NCI-H128 (cell line): ENCODE results near the gene POLE2.
"Not testable (repeated sequence)": the region's sequence is repeated elsewhere in the genome, so short reads cannot be mapped to it uniquely, and the experiment has no call there.

Experiments used
- DNase-seq: peaks from one replicate; lab custom pipeline; 2025; ENCODE audit not compliant: unreplicated experiment; lab: John Stamatoyannopoulos, UW

POLE2 gene

DNA sequence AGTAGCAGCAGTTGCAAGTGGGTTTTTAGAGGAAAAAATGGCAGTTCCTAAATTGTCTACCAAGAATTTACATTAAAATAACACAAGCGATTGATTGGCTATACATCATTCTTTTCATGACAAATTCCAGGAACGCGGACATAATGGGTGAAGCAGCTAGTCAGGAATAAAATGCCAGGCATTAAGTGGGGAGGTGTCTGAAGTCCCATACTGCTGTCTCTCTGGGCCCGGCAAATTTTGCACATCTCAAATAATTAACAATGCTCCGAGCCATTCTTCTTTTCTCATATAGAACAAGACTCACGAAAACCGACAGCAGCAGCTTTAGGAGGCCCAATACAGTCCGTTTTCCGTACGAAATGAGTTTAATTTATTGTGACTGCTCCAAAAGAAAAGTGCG, 68.3 kb downstream of the POLE2 start:
- no peak for DNase-seq

DNA sequence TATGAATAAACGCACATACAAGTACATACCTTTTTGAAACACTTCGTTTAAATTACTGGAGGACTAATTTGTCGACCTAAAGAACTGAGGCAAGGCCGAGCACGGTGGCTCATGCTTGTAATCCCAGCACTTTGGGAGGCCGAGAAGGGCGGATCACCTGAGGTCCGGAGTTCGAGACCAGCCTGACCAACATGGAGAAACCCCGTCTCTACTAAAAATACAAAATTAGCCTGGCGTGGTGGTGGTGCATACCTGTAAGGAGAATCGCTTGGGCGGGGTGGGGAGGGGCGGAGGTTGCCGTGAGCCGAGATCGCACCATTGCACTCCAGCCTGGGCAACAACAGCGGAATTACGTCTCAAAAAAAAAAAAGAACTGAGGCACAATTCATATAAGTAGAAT, 68.7 kb downstream of the POLE2 start:
- DNase-seq, result not testable (repeated sequence)

DNA sequence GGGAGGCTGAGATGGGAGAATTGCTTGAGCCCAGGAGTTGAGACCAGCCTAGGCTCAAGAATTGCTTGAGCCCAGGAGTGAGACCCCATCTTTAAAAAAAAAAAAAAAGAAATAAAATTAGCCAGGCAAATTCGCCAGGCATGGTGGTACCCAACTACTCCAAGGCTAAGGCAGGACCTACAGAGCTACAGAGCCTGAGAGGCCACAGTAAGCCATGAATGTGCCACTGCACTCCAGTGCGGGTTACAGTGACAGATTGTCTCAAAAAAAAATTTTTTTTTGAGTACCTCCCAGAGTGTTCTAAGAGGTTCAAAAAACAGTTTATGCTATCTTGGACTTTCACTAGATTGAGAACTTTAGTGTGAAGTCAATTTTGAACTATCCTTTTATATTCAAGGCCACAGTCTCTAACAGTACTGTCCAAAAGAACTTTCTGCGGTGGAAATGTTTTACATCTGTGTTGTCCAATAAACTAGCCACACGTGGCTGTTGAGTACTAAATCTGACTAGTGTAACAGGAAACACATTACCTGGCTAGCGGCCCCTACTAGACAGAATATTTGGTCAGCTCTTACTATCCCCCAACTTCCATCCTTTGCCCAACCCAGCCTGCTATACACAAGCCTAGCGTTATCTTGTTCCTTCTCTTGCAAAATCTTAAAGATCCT, 70.0 kb downstream of the POLE2 start:
- no peak for DNase-seq

DNA sequence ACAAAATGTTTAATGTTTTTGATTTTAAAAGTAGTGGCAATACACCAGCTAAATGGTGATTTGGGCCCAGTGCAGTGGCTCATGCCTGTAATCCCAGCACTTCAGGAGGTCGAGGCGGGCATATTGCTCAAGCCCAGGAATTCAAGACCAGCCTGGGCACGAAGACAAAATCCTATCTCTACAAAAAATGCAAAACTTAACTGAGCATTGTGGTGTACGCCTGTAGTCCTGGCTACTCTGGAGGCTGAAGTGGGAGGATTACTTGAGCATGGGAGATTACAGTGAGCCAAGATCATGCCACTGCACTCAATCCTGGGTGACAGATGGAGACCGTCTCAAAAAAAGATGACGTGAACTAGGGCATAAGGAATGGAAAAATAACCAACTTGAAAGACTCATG, 72.2 kb downstream of the POLE2 start:
- DNase-seq, result no peak

DNA sequence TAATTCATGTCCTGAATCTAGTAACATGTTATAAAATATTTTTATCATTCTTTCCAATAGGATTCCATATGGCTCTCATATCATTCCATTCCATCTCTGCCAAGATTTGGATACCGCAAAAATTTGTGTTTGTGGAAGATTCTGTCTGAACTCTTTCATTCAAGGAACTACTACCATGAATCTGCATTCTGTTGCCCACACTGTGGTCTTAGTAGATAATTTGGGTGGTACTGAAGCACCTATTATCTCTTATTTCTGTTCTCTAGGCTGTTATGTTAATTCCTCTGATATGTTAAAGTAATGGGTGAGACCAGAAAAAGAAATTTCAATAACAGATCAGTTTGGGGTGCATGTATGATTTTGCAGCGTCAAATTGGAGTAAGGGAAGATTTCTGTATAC, 73.8 kb downstream of the POLE2 start:
- DNase-seq, result no peak

DNA sequence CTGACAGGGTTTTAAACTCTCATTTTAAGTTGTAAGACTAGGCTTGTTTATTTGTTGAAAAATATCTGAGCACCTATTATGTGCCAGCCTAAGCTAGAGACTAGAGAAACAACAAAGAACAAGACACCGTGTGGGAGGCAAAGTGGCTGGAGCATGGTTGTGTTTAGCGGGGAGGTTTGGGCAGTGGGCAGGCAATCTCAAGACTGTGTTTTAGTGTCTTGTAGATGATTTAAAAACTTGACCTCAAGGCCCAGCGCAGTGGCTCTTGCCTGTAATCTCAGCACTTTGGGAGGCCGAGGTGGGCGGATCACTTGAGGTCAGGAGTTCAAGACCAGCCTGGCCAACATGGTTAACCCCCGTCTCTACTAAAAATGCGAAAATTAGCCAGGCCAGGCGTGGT, 75.3 kb downstream of the POLE2 start:
- no peak for DNase-seq

DNA sequence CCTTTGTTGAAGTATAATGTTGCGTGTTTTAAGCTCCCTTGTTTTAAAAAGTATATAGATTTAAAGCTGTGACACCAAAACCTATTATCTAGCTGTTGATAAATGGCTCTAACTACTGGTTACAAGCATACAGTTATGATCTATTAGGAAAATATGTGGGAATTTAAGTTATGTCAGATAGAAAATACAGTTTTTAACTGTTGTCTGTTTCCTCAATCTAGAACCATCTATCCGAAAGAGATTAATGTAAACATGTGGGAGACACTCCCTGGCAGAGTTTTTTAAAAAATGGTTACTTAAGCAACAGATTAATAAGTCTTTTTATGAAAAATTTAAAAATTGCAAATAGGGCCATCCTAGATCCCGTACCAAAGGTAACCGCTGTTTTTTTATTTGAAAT, 75.8 kb downstream of the POLE2 start:
- no peak for DNase-seq

DNA sequence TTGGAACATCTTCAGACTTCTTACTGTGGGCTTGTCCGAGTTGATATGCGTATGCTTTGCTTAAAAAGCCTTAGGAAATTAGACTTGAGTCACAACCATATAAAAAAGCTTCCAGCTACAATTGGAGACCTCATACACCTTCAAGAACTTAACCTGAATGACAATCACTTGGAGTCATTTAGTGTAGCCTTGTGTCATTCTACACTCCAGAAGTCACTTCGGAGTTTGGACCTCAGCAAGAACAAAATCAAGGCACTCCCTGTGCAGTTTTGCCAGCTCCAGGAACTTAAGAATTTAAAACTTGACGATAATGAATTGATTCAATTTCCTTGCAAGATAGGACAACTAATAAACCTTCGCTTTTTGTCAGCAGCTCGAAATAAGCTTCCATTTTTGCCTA, 80.4 kb downstream of the POLE2 start:
- DNase-seq, result no peak

DNA sequence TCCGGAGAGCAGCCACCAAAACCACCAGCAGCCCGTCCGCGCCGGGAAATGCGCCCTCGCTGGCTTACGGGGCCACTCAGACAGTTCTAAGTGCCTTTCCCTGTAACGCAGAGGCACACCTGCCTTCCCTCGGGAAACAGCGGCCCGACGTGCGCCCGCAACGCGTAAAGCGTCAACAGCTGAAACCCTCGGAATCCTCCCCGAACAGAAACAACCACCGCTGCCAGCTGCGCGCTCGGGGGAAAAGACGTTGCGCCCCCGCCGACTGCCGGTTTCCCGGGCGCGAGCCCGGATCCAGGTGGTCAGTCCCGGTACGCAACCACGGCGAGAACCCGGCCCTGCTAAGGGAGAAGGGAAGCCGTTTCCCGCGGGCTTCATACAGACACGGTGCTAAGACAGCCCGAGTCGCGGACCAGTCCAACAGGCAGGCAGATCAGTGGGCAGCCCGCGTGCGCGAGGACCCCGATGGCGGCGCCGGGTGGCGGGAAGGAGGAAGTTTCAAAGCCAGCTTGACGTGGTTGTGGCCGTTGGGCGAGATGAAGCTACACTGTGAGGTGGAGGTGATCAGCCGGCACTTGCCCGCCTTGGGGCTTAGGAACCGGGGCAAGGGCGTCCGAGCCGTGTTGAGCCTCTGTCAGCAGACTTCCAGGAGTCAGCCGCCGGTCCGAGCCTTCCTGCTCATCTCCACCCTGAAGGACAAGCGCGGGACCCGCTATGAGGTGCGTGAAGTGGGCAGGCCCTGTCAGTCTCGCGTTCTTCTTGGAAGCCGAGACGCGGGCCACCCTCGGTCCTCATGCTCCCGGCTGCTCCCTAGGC, 89.3 kb downstream of the POLE2 start, which contains the start of gene LRR1:
LRR1 (plus strand) TSS at position 456 of the 816 bp plus-strand sequence; CDS start at position 537, 81 bp downstream.
- DNase-seq, result peak; percentile 79

DNA sequence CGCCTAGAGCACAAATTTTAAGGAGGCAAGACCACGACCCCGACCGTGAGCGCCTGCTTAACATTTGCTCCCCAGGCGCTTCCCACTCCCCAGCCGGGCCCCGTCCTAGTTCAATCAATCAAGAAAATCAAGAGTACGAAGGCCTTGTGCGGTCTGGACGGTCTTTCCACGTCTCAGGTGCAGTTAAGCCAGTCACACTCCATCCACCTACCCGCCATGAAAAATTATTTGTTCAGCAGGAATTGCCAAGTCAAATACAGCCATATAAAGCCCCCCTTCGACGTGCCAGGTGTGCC, 89.9 kb downstream of the POLE2 start:
- DNase-seq, result no peak

DNA sequence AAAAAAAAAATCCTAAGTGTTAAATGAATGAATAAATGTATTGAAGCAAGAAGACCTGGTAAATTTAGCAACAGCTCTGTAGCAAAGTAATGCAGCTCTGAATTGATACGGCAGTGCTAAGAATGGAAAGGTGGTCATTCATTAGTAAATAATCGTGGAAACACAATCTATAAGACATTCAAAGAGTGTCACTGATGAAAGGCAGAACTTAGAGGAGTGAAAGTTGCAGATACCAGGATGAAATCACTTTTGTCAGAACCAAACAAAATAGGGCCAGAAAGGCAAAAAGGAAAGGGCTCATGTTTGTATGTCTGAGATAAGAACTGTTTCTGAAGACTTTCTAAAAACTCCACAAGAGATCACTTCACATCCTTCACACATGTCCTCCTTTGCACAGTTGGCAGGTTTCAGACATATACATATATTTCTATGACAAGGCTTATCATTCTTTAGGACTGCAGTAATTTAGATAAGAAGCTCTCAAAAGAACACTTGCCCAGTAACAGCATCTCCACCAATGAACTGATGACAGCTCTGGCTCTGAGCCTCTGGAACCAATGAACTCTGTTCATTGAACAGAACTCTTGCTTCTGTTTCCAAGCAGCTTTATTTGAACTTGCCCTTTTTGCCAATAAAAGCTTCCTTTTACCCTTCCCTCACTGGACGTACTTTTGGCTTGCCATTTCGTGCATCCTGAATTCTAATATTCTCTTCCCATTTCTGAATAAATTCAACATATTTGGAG, 93.5 kb downstream of the POLE2 start:
- DNase-seq, result no peak
